H1 (cell line): Measurements from ENCODE around the gene ADAMTSL2. TPM values are rescaled to one million over a fixed set of nuclear protein-coding genes. Genes with fewer than 3 reads are reported as not detected.

Experiments
- CTCF ChIA-PET: fragments of 300-600 bp; sonication (Branson Sonifier 250); formaldehyde crosslinking; loops from one replicate; lab custom pipeline; 2021; ENCODE audit not compliant: partially characterized antibody; lab: Charles Lee
- POLR2A ChIA-PET: fragments of 300-600 bp; sonication (Branson Sonifier 250); formaldehyde crosslinking; loops from one replicate; lab custom pipeline; 2021; ENCODE audit warnings: inconsistent platforms; ENCODE audit not compliant: partially characterized antibody; lab: Charles Lee
- DNase-seq, 2 experiments: peaks; one replicate each; pipeline versions ENCODE4 v3.0.0 to v3.0.0-alpha.2; 2010 to 2022; ENCODE audit warnings: low spot score in 2 of 2, low read depth in 1 of 2, mixed read lengths in 1 of 2
- FAIRE-seq: peaks from 2 replicates; lab custom pipeline; 2011; peaks lifted over from hg19 to GRCh38; lab: Jason Lieb, UNC
- H2AFZ ChIP-seq: 2 replicates; pipeline ENCODE4 v1.8.1; 2012; ENCODE audit warnings: low read length, inconsistent platforms
- H2AK5ac ChIP-seq: 2 replicates; pipeline ENCODE4 v1.6.1; 2013; ENCODE audit warnings: low read depth, low read length
- H2BK120ac ChIP-seq: replicated peaks from 2 replicates; pipeline ENCODE3; 2013; ENCODE audit warnings: low read depth, low read length, inconsistent platforms
- H2BK12ac ChIP-seq: 2 replicates; pipeline ENCODE4 v1.6.1; 2013; ENCODE audit warnings: low read depth, low read length
- H2BK15ac ChIP-seq: 2 replicates; pipeline ENCODE4 v1.6.1; 2013; ENCODE audit warnings: low read length
- H2BK20ac ChIP-seq: 2 replicates; pipeline ENCODE4 v1.6.1; 2013; ENCODE audit warnings: low read length
- H2BK5ac ChIP-seq: 2 replicates; pipeline ENCODE4 v1.6.1; 2013; ENCODE audit warnings: low read depth, low read length
- H3K14ac ChIP-seq: 2 replicates; pipeline ENCODE4 v1.6.1; 2013; ENCODE audit warnings: inconsistent platforms; ENCODE audit not compliant: insufficient read length
- H3K18ac ChIP-seq: 2 replicates; pipeline ENCODE4 v1.6.1; 2013; ENCODE audit warnings: low read length; ENCODE audit errors: extremely low read depth
- H3K23ac ChIP-seq: 2 replicates; pipeline ENCODE4 v1.6.1; 2013; ENCODE audit warnings: inconsistent platforms; ENCODE audit not compliant: insufficient read length
- H3K23me2 ChIP-seq: 2 replicates; pipeline ENCODE4 v1.6.1; 2013; ENCODE audit warnings: low read depth, low read length
- H3K27ac ChIP-seq: 2 replicates; pipeline ENCODE4 v1.6.1; 2011; ENCODE audit warnings: low read depth, low read length, inconsistent platforms
- H3K27me3 ChIP-seq, 4 experiments: replicated peaks in 1 of 4; 1 replicate in 1 of 4; 2 replicates in 3 of 4; pipeline versions ENCODE4 v1.6.1 to v1.8.1; 2011 to 2013; ENCODE audit warnings: low read length in 3 of 4, mild to moderate bottlenecking in 3 of 4, inconsistent platforms in 2 of 4, mixed read lengths in 2 of 4, moderate library complexity in 1 of 4; ENCODE audit not compliant: control insufficient read depth in 3 of 4, insufficient read depth in 3 of 4; ENCODE audit errors: extremely low read depth in 1 of 4
- H3K36me3 ChIP-seq, 4 experiments: 2 replicates each; pipeline versions ENCODE4 v1.6.1 to v1.8.1; 2011 to 2013; ENCODE audit warnings: mild to moderate bottlenecking in 4 of 4, low read length in 3 of 4, moderate library complexity in 2 of 4, control low read depth in 1 of 4, inconsistent platforms in 1 of 4; ENCODE audit not compliant: insufficient read depth in 4 of 4, control insufficient read depth in 2 of 4
- H3K4ac ChIP-seq: replicated peaks from 2 replicates; pipeline ENCODE3; 2013; ENCODE audit warnings: low read length, low read depth, mixed read lengths, inconsistent platforms; ENCODE audit not compliant: insufficient read length
- H3K4me1 ChIP-seq, 4 experiments: replicated peaks in 1 of 4; 1 replicate in 1 of 4; 2 replicates in 3 of 4; pipeline versions ENCODE4 v1.6.1 to v1.8.1; 2011 to 2013; ENCODE audit warnings: low read length in 3 of 4, inconsistent platforms in 2 of 4, mixed read lengths in 1 of 4; ENCODE audit not compliant: insufficient read depth in 4 of 4, control insufficient read depth in 3 of 4
- H3K4me2 ChIP-seq, 2 experiments: 2 replicates each; pipeline versions ENCODE4 v1.6.1 to v1.8.1; 2011 to 2013; ENCODE audit warnings: low read depth in 2 of 2, low read length in 2 of 2, control low read depth in 1 of 2, inconsistent platforms in 1 of 2, mild to moderate bottlenecking in 1 of 2; ENCODE audit not compliant: insufficient read depth in 1 of 2
- H3K4me3 ChIP-seq, 4 experiments: fragments of 200-600, 300-600 bp in 1 of 4; sonication (generic), shearing (Covaris generic), sonication (Bioruptor Twin) in 1 of 4; 2 replicates each; pipeline versions ENCODE4 v1.5.1 to v1.8.1; 2011 to 2016; ENCODE audit warnings: low read length in 4 of 4, low read depth in 3 of 4, control low read depth in 2 of 4, inconsistent platforms in 2 of 4, mild to moderate bottlenecking in 2 of 4, mixed read lengths in 1 of 4, moderate library complexity in 1 of 4; ENCODE audit not compliant: insufficient read depth in 2 of 4; ENCODE audit errors: extremely low read depth in 1 of 4
- H3K56ac ChIP-seq: replicated peaks from 2 replicates; pipeline ENCODE3; 2013; ENCODE audit warnings: low read depth, mild to moderate bottlenecking, mixed read lengths, low read length, inconsistent platforms; ENCODE audit not compliant: insufficient read length
- H3K79me1 ChIP-seq: 2 replicates; pipeline ENCODE4 v1.6.1; 2013; ENCODE audit warnings: low read depth, low read length, control low read depth
- H3K79me2 ChIP-seq, 2 experiments: 2 replicates each; pipeline versions ENCODE4 v1.6.1 to v1.8.1; 2012 to 2013; ENCODE audit warnings: low read length in 2 of 2, mild to moderate bottlenecking in 2 of 2, inconsistent platforms in 1 of 2; ENCODE audit not compliant: insufficient read depth in 2 of 2, control insufficient read depth in 1 of 2
- H3K9ac ChIP-seq, 4 experiments: replicated peaks in 1 of 4; 1 replicate in 1 of 4; 2 replicates in 3 of 4; pipeline versions ENCODE4 v1.6.1 to v1.8.1; 2011 to 2013; ENCODE audit warnings: low read depth in 3 of 4, low read length in 3 of 4, control low read depth in 2 of 4, mild to moderate bottlenecking in 2 of 4, moderate library complexity in 2 of 4, inconsistent platforms in 1 of 4; ENCODE audit errors: extremely low read depth in 1 of 4
- H3K9me3 ChIP-seq, 2 experiments: 2 replicates each; pipeline versions ENCODE4 v1.6.1 to v1.8.1; 2012 to 2013; ENCODE audit warnings: mild to moderate bottlenecking in 2 of 2, moderate library complexity in 2 of 2, control low read depth in 1 of 2, inconsistent platforms in 1 of 2, low read depth in 1 of 2, low read length in 1 of 2, mixed read lengths in 1 of 2; ENCODE audit not compliant: insufficient read depth in 2 of 2
- H4K20me1 ChIP-seq, 2 experiments: replicated peaks in 1 of 2; 2 replicates each; pipeline versions ENCODE3 to v1.8.1; 2011 to 2013; ENCODE audit warnings: inconsistent platforms in 2 of 2, low read length in 2 of 2, mild to moderate bottlenecking in 1 of 2; ENCODE audit not compliant: insufficient read depth in 2 of 2, control insufficient read depth in 1 of 2
- H4K5ac ChIP-seq: 2 replicates; pipeline ENCODE4 v1.6.1; 2013; ENCODE audit warnings: low read length, low read depth, mixed read lengths, inconsistent platforms; ENCODE audit not compliant: insufficient read length
- H4K8ac ChIP-seq: 2 replicates; pipeline ENCODE4 v1.8.0; 2013; ENCODE audit warnings: mild to moderate bottlenecking, moderate library complexity, low read length, inconsistent platforms; ENCODE audit not compliant: insufficient read depth; ENCODE audit errors: extremely low read depth
- H4K91ac ChIP-seq: replicated peaks from 2 replicates; pipeline ENCODE3; 2013; ENCODE audit warnings: low read length, mixed read lengths, inconsistent platforms; ENCODE audit not compliant: insufficient read length
- EP300 ChIP-seq, 2 experiments: IDR thresholded peaks; 1 replicate in 1 of 2; 2 replicates in 1 of 2; pipeline ENCODE4 v1.6.1; 2011 to 2012; ENCODE audit warnings: low read depth in 2 of 2, low read length in 2 of 2, mild to moderate bottlenecking in 2 of 2, borderline replicate concordance in 1 of 2, inconsistent platforms in 1 of 2, moderate library complexity in 1 of 2
- WGBS, 2 experiments: shearing (Covaris generic) in 1 of 2; methylation state at CpG; one replicate each; pipeline versions ENCODE4 v1.1.6 to v1.1.7; 2013 to 2015; ENCODE audit warnings: low lambda C conversion rate in 2 of 2, mixed read lengths in 2 of 2, inconsistent platforms in 1 of 2, low coverage in 1 of 2, missing lambda C conversion rate in 1 of 2; ENCODE audit not compliant: insufficient replicate concordance in 2 of 2, insufficient coverage in 1 of 2, insufficient read length in 1 of 2; ENCODE audit errors: extremely low coverage in 1 of 2, missing lambda C conversion rate in 1 of 2; 5-methylcytosine and 5-hydroxymethylcytosine counted together
- polyA plus RNA-seq, 7 experiments: library from polyadenylated mRNA; depleted of rRNA in 3 of 7; stranded (reverse) in 5 of 7; unstranded in 2 of 7; fragments of >200 nt in 5 of 7; fragments of 200-250 nt in 2 of 7; gene quantifications; 1 replicate in 5 of 7; 2 replicates in 1 of 7; 4 replicates in 1 of 7; pipeline versions ENCODE4 v1.2.1 to v1.2.3, GENCODE V29; 2011 to 2013; ENCODE audit warnings: missing spikeins in 2 of 7, mixed read lengths in 2 of 7
- total RNA-seq: library from RNA; stranded (reverse); fragmentation: NEBNext Ultra II Directional; extraction: Animal tissue kit (Norgen Biotek cat#: 25700); gene quantifications from 2 replicates; pipeline ENCODE4 v1.2.1, GENCODE V29; 2021

ADAMTSL2 gene
- total and polyA plus RNA-seq, 2 of the 8 experiments (the other 6 are each of a cell fraction or from before 2014, with no cell fraction given): 0.74 to 0.76 TPM

DNA sequence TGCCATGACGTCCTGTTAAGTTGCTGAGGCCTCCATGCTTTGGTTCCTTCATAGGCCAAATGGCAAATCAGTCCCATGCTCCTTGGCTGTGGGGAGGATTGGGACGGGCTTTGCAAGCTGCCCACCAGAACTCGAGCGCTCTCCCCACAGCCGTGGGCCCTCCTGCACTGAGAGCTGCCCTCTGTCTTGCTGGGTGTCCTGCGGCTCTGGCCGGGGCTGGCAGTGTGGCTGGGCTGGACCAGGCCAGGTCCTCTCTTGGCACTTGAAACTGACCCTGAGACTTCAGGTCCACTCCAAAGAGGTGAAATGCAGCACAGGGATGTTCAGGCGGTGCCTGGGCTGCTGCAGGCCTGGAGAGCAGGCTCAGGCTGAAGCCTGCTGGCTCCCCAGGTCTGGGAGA, 16.8 kb upstream of the ADAMTSL2 start:
- no peak overlapping the region for H3K56ac ChIP-seq
- no peak overlapping the region for H2AFZ ChIP-seq
- TF ChIP-seq EP300 (IDR thresholded peaks at IDR 0.05; ENCODE audit: borderline replicate concordance in 1 of 2, low read depth in 2 of 2, low read length in 2 of 2): no peak
- H3K79me1 ChIP-seq: no peaks in the 10 kb centered on the region
- H3K27me3 ChIP-seq: no peaks in the 10 kb centered on the region
- no peaks in the 10 kb centered on the region for H4K20me1 ChIP-seq
- no peaks in the 10 kb centered on the region for H3K36me3 ChIP-seq
- FAIRE-seq (no peak), DNase-seq (no peak)
- CTCF ChIA-PET: interaction anchor here (0.7 to 2.2 kb wide), 6 partner anchors 8 to 103 kb away, joined by 3 to 10 read pairs (median 4); no protein-coding TSS in a partner anchor
- no peak overlapping the region for H3K23ac ChIP-seq
- peak overlapping the region; percentile 41; the same call in 1 of the 2 replicates for H4K8ac ChIP-seq
- WGBS, 2 experiments: 77% methylated on average over 8 of the region's 8 CpGs; no CpG with 5 or more reads in 1 of the 2 experiments
- H3K23me2 ChIP-seq: no peaks in the 10 kb centered on the region
- H3K4me2 ChIP-seq: no peak overlapping the region
- no peak overlapping the region for H2BK5ac ChIP-seq
- no peak overlapping the region for H3K4ac ChIP-seq
- H2AK5ac ChIP-seq: no peak overlapping the region
- H3K14ac ChIP-seq: no peak overlapping the region
- H3K18ac ChIP-seq: no peak overlapping the region
- H3K4me1 ChIP-seq: peaks cover 0 to 7% (median 2%) of the 10 kb centered on the region in 4 experiments; a peak in 2 of 7 replicates
- no peak overlapping the region for H4K91ac ChIP-seq
- no peak overlapping the region for H3K4me3 ChIP-seq
- H2BK120ac ChIP-seq: no peak overlapping the region
- no peaks in the 10 kb centered on the region for H3K9me3 ChIP-seq
- H2BK12ac ChIP-seq: no peak overlapping the region
- no peaks in the 10 kb centered on the region for H3K79me2 ChIP-seq
- no peak overlapping the region for H3K9ac ChIP-seq
- POLR2A ChIA-PET: interaction anchor here (1.5 kb wide), 1 partner anchor 9 kb away, joined by 9 read pairs; no protein-coding TSS in a partner anchor
- no peak overlapping the region for H2BK20ac ChIP-seq
- 0 out of 2 replicates have a peak overlapping the region, but pooled peaks have one; percentile 29 for H2BK15ac ChIP-seq
- H3K27ac ChIP-seq: no peak overlapping the region
- no peak overlapping the region for H4K5ac ChIP-seq
